Endothelial cell of umbilical vein (primary cell): ENCODE measurements around the gene ZSWIM4. TPM values are rescaled to one million over a fixed set of nuclear protein-coding genes. Genes with fewer than 3 reads are reported as not detected.
A peak's percentile ranks its signal among the peaks of the same experiment; 100 is the strongest.
"Not testable (repeated sequence)": the region's sequence is repeated elsewhere in the genome, so short reads cannot be mapped to it uniquely, and the experiment has no call there.

ENCODE experiments used
- BruUV-seq: library from RNA; stranded (reverse); fragments of 400-500 nt; replicated peaks from 2 replicates; lab custom pipeline; 2021; lab: Mats Ljungman, UMichigan
- CTCF ChIA-PET: fragments of 300-600, 350-600 bp; sonication (Branson Sonifier 250); formaldehyde crosslinking; loops from one replicate; lab custom pipeline; 2021; ENCODE audit warnings: antibody characterized with exemption, inconsistent platforms; lab: Charles Lee
- POLR2A ChIA-PET: fragments of 300-600, 350-600 bp; sonication (Branson Sonifier 250); formaldehyde crosslinking; loops from one replicate; lab custom pipeline; 2021; ENCODE audit warnings: antibody characterized with exemption, inconsistent platforms; lab: Charles Lee
- DNase-seq: peaks from one replicate; pipeline ENCODE4 v3.0.0-alpha.2; 2011; ENCODE audit warnings: low read depth, low spot score
- FAIRE-seq: peaks from 2 replicates; lab custom pipeline; 2011; peaks lifted over from hg19 to GRCh38; lab: Jason Lieb, UNC
- H2AFZ ChIP-seq: 2 replicates; pipeline ENCODE4 v1.6.0; 2012; ENCODE audit warnings: low read depth, low read length, control low read depth, inconsistent platforms
- H3K27ac ChIP-seq: 2 replicates; pipeline ENCODE4 v1.5.1; 2011; ENCODE audit warnings: low read depth, mild to moderate bottlenecking, control low read depth, low read length, moderate library complexity; ENCODE audit not compliant: insufficient read depth
- H3K27me3 ChIP-seq, 2 experiments: 2 replicates each; pipeline versions ENCODE4 v1.6.0 to v1.6.1; 2011; ENCODE audit warnings: low read length in 2 of 2, mixed read lengths in 1 of 2; ENCODE audit not compliant: control insufficient read depth in 2 of 2, insufficient read depth in 2 of 2
- H3K36me3 ChIP-seq, 2 experiments: 2 replicates in 1 of 2; 3 replicates in 1 of 2; pipeline ENCODE4 v1.5.1; 2011; ENCODE audit warnings: low read length in 2 of 2, mild to moderate bottlenecking in 1 of 2, moderate library complexity in 1 of 2; ENCODE audit not compliant: control insufficient read depth in 2 of 2, insufficient read depth in 2 of 2; ENCODE audit errors: extremely low read depth in 1 of 2
- H3K4me1 ChIP-seq: 3 replicates; pipeline ENCODE4 v1.5.1; 2011; ENCODE audit warnings: mild to moderate bottlenecking, low read length; ENCODE audit not compliant: control insufficient read depth, insufficient read depth; ENCODE audit errors: extremely low read depth
- H3K4me2 ChIP-seq: 2 replicates; pipeline ENCODE4 v1.6.1; 2011; ENCODE audit warnings: low read length, control low read depth, mixed read lengths; ENCODE audit not compliant: insufficient read depth
- H3K4me3 ChIP-seq, 3 experiments: fragments of 200-600 bp in 1 of 3; sonication (generic), shearing (Covaris generic) in 1 of 3; replicated peaks in 1 of 3; 2 replicates each; pipeline ENCODE4 v1.5.1; 2011 to 2016; ENCODE audit warnings: control low read depth in 3 of 3, low read length in 3 of 3, mild to moderate bottlenecking in 2 of 3, inconsistent platforms in 1 of 3, low read depth in 1 of 3, moderate library complexity in 1 of 3; ENCODE audit not compliant: insufficient read depth in 1 of 3
- H3K79me2 ChIP-seq: 2 replicates; pipeline ENCODE4 v1.6.0; 2012; ENCODE audit warnings: low read length, inconsistent platforms; ENCODE audit not compliant: control insufficient read depth, insufficient read depth
- H3K9ac ChIP-seq: replicated peaks from 2 replicates; pipeline ENCODE3; 2011; ENCODE audit warnings: low read length, control low read depth; ENCODE audit not compliant: insufficient read depth; ENCODE audit errors: extremely low read depth
- H3K9me1 ChIP-seq: replicated peaks from 3 replicates; pipeline ENCODE4 v1.6.0; 2011; ENCODE audit warnings: mild to moderate bottlenecking, low read length; ENCODE audit not compliant: control insufficient read depth, insufficient read depth; ENCODE audit errors: extremely low read depth
- H3K9me3 ChIP-seq: replicated peaks from 2 replicates; pipeline ENCODE4 v1.5.1; 2012; ENCODE audit warnings: low read length, inconsistent platforms; ENCODE audit not compliant: control insufficient read depth, insufficient read depth
- H4K20me1 ChIP-seq: replicated peaks from 2 replicates; pipeline ENCODE3; 2011; ENCODE audit warnings: mild to moderate bottlenecking, low read length; ENCODE audit not compliant: control insufficient read depth, insufficient read depth; ENCODE audit errors: extremely low read depth
- CTCF ChIP-seq, 2 donors: IDR thresholded peaks; 1 replicate in 1 of 2; 2 replicates in 1 of 2; pipeline ENCODE4 v1.5.1; 2011; ENCODE audit warnings: low read length in 2 of 2, mild to moderate bottlenecking in 2 of 2, moderate library complexity in 2 of 2, control low read depth in 1 of 2, inconsistent platforms in 1 of 2, low read depth in 1 of 2; ENCODE audit not compliant: insufficient read depth in 1 of 2; ENCODE audit errors: extremely low read depth in 1 of 2
- EZH2 ChIP-seq: IDR thresholded peaks from 2 replicates; pipeline ENCODE4 v1.6.1; 2012; ENCODE audit warnings: borderline replicate concordance, low read depth, mild to moderate bottlenecking, moderate library complexity, low read length, inconsistent platforms; ENCODE audit not compliant: severe bottlenecking
- FOS ChIP-seq: IDR thresholded peaks from 2 replicates; pipeline ENCODE4 v1.6.1; 2011; ENCODE audit warnings: mild to moderate bottlenecking, low read length, moderate library complexity, borderline replicate concordance; ENCODE audit not compliant: insufficient read depth
- GATA2 ChIP-seq: IDR thresholded peaks from 2 replicates; pipeline ENCODE4 v1.7.0; 2011; ENCODE audit warnings: low read depth, mild to moderate bottlenecking, moderate library complexity, mixed read lengths, low read length; ENCODE audit not compliant: insufficient read length, insufficient read depth
- JUN ChIP-seq: IDR thresholded peaks from 2 replicates; pipeline ENCODE4 v1.6.1; 2011; ENCODE audit warnings: borderline replicate concordance, low read depth; ENCODE audit not compliant: insufficient read length, insufficient read depth
- MAX ChIP-seq: IDR thresholded peaks from 2 replicates; pipeline ENCODE4 v1.6.1; 2011; ENCODE audit not compliant: insufficient read depth, insufficient read length
- MYC ChIP-seq: IDR thresholded peaks from one replicate; pipeline ENCODE4 v1.6.1; 2011; ENCODE audit warnings: mild to moderate bottlenecking, low read depth, low read length
- POLR2A ChIP-seq: IDR thresholded peaks from 2 replicates; pipeline ENCODE4 v1.6.1; 2012; ENCODE audit warnings: low read depth, mild to moderate bottlenecking, control low read depth, low read length
- POLR2AphosphoS5 ChIP-seq: IDR thresholded peaks from 2 replicates; pipeline ENCODE4 v1.6.1; 2012; ENCODE audit warnings: low read depth, mild to moderate bottlenecking, control low read depth, low read length, moderate library complexity; ENCODE audit not compliant: insufficient read depth
- dilution Hi-C: fragments of 300-500 bp; cut with MboI; formaldehyde crosslinking; loops from one replicate; pipeline ENCODE4 v1.15.0; 2019; ENCODE audit warnings: low sequenced_read_pairs; ENCODE audit not compliant: extremely low pct_ligation_motif_present
- intact Hi-C: fragments of 100-400 bp; cut with micrococcal nuclease; formaldehyde crosslinking; loops from one replicate; pipeline ENCODE4 v1.10.0; 2022
- polyA plus RNA-seq, 4 experiments: library from polyadenylated mRNA; depleted of rRNA in 3 of 4; stranded (reverse) in 3 of 4; unstranded in 1 of 4; fragments of >200 nt; gene quantifications; 2 replicates each; pipeline versions ENCODE4 v1.2.1 to v1.2.3, GENCODE V29; 2011 to 2012; ENCODE audit warnings: missing spikeins in 1 of 4
- total RNA-seq: library from RNA; stranded (reverse); gene quantifications from 2 replicates; pipeline ENCODE4 v1.2.3, GENCODE V29; 2021

ZSWIM4 gene
- total and polyA plus RNA-seq, 2 donors (not counting 3 experiments of a cell fraction or from before 2014, with no cell fraction given), result 12.7 to 26.6 TPM

- H3K9ac ChIP-seq, H3K9me1 ChIP-seq, intact Hi-C loops, H3K36me3 ChIP-seq, H3K27me3 ChIP-seq, DNase-seq, H3K4me3 ChIP-seq, FAIRE-seq, H3K4me2 ChIP-seq, BruUV-seq, H2AFZ ChIP-seq, H3K79me2 ChIP-seq, dilution Hi-C loops, H3K9me3 ChIP-seq, H4K20me1 ChIP-seq: not testable (repeated sequence)
- ChIA-PET CTCF (interaction anchor here (1.6 to 3.6 kb wide), 3 partner anchors 10 to 69 kb away, joined by 4 to 42 read pairs (median 6); no protein-coding TSS in a partner anchor), POLR2A (interaction anchor here (1.5 to 1.7 kb wide), 2 partner anchors 10 to 11 kb away, joined by 7 to 11 read pairs; no protein-coding TSS in a partner anchor)
- Histone ChIP-seq H3K27ac (peak overlapping the region; percentile 100), H3K4me1 (peaks cover 24% of the 10 kb centered on the region)
Observed at GRCh38 chr19:13852171-13852707, 57.0 kb downstream of the ZSWIM4 start.

- no peak overlapping the region for H3K27ac ChIP-seq
- DNase-seq, result no peak
- H3K36me3 ChIP-seq, result no peaks in the 10 kb centered on the region
- no peaks in the 10 kb centered on the region for H3K9me3 ChIP-seq
- intact Hi-C loops, result no loop called here
- H3K9me1 ChIP-seq, result no peaks in the 10 kb centered on the region
- TF ChIP-seq EZH2 (no peak), CTCF (IDR thresholded peaks at IDR 0.05; ENCODE audit: extremely low read depth in 1 of 2, insufficient read depth in 1 of 2, low read depth in 1 of 2, low read length in 2 of 2) (no peak), GATA2 (no peak), JUN (no peak), FOS (no peak), POLR2AphosphoS5 (no peak), MYC (no peak), POLR2A (no peak), MAX (no peak)
- H3K79me2 ChIP-seq, result no peaks in the 10 kb centered on the region
- dilution Hi-C loops, result no loop called here
- no peak overlapping the region for H2AFZ ChIP-seq
- no peaks in the 10 kb centered on the region for H3K27me3 ChIP-seq
- ChIA-PET POLR2A (interaction anchor here (0.6 to 0.7 kb wide), 2 partner anchors 62 to 662 kb away, joined by 7 to 14 read pairs; no protein-coding TSS in a partner anchor), CTCF (interaction anchor here (1.1 to 1.7 kb wide), 2 partner anchors 20 to 29 kb away, joined by 3 to 4 read pairs; no protein-coding TSS in a partner anchor)
- no peak for FAIRE-seq
- BruUV-seq, result no TSS peak
- H3K4me2 ChIP-seq, result no peak overlapping the region
- H3K9ac ChIP-seq, result no peak overlapping the region
- no peak overlapping the region for H3K4me3 ChIP-seq
- H3K4me1 ChIP-seq, result peaks cover 12% of the 10 kb centered on the region
- no peaks in the 10 kb centered on the region for H4K20me1 ChIP-seq
Observed at GRCh38 chr19:13856497-13856896, 61.3 kb downstream of the ZSWIM4 start.
